ENCODE data around the gene RGPD5.
"Not testable (repeated sequence)": the region's sequence is repeated elsewhere in the genome, so short reads cannot be mapped to it uniquely, and the experiment has no call there.

DNA sequence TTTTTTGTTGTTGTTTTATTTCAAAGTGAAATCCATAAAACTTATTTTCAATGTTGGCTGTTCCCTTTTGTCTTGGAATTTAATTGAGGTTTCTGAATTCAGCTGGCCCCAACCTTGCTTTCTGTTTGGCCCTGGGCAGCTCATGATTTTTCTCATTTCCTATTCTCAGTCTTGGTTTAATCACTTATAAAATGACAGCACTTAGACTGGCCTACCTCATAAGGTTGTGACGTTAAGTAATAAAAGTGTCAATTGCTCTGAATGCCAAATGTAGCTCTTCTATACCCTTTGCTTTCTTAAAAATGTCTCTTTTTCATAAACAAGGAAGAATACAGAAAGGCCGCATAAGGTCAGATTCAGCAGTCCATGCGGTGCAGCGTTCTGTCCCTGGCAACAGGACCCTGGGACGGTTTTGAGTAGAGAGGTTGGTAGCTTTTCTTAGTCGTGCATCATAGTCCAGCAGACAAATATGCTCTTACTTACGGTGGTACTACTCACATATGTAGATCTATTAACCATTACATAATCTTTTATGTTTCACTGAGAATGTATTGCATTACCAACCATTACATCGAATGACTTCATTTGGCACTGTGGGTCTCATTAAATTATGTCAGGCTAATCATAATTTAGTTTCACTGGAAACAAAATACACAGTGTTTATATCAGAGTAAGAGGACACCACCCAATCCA, 27.1 kb upstream of the RGPD5 start:
- not testable (repeated sequence) for TF ChIP-seq POLR2A, EP300 (IDR thresholded peaks at IDR 0.05)
- TF ChIP-seq, protein P1, sequence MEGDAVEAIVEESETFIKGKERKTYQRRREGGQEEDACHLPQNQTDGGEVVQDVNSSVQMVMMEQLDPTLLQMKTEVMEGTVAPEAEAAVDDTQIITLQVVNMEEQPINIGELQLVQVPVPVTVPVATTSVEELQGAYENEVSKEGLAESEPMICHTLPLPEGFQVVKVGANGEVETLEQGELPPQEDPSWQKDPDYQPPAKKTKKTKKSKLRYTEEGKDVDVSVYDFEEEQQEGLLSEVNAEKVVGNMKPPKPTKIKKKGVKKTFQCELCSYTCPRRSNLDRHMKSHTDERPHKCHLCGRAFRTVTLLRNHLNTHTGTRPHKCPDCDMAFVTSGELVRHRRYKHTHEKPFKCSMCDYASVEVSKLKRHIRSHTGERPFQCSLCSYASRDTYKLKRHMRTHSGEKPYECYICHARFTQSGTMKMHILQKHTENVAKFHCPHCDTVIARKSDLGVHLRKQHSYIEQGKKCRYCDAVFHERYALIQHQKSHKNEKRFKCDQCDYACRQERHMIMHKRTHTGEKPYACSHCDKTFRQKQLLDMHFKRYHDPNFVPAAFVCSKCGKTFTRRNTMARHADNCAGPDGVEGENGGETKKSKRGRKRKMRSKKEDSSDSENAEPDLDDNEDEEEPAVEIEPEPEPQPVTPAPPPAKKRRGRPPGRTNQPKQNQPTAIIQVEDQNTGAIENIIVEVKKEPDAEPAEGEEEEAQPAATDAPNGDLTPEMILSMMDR (IDR thresholded peaks at IDR 0.05) = not testable (repeated sequence)

Measured in tibial nerve (tissue), 4 donors.